Thoracic aorta (tissue), 2 donors: Measurements from ENCODE around the gene ADGRF5. TPM values are rescaled to one million over a fixed set of nuclear protein-coding genes. Genes with fewer than 3 reads are reported as not detected.

ENCODE experiments used
- ATAC-seq: fragments of 150-250 bp; one replicate; pipeline ENCODE4 v1.8.0; 2017; ENCODE audit warnings: low read depth; ENCODE audit not compliant: insufficient number of reproducible peaks, low FRiP score
- DNase-seq: peaks from one replicate; pipeline ENCODE4 v3.0.0-alpha.2; 2020; ENCODE audit warnings: low spot score
- H3K27ac ChIP-seq, 2 donors: fragments of 200-600 bp; sonication (generic); 1 replicate in 1 of 2; 2 replicates in 1 of 2; pipeline ENCODE4 v1.5.1; 2016; ENCODE audit warnings: mild to moderate bottlenecking in 2 of 2, moderate library complexity in 2 of 2
- H3K27me3 ChIP-seq: fragments of 200-600 bp; sonication (generic); replicated peaks from 2 replicates; pipeline ENCODE4 v1.6.0; 2016; ENCODE audit warnings: mild to moderate bottlenecking; ENCODE audit not compliant: insufficient read depth
- H3K36me3 ChIP-seq: fragments of 200-600 bp; sonication (generic); one replicate; pipeline ENCODE4 v1.5.1; 2016
- H3K4me1 ChIP-seq, 2 donors: fragments of 200-600 bp; sonication (generic); 1 replicate in 1 of 2; 2 replicates in 1 of 2; pipeline versions ENCODE4 v1.5.1 to v1.6.0; 2016; ENCODE audit warnings: low read depth in 2 of 2, mild to moderate bottlenecking in 1 of 2; ENCODE audit not compliant: control insufficient read depth in 1 of 2
- H3K4me3 ChIP-seq: fragments of 200-600 bp; sonication (generic); 2 replicates; pipeline ENCODE4 v1.5.1; 2016; ENCODE audit warnings: mild to moderate bottlenecking
- H3K9me3 ChIP-seq: fragments of 200-600 bp; sonication (generic); 2 replicates; pipeline ENCODE4 v1.5.1; 2016
- CTCF ChIP-seq: fragments of 200-600 bp; sonication (generic); IDR thresholded peaks from one replicate; pipeline ENCODE4 v1.5.1; 2019; ENCODE audit warnings: antibody characterized with exemption
- total RNA-seq, 2 donors: library from RNA; depleted of rRNA; stranded (reverse); fragments of >200 nt; gene quantifications; one replicate each; pipeline versions ENCODE4 v1.1.0 to v1.2.3, GENCODE V29; 2016

ADGRF5 gene
- total RNA-seq, 2 donors from 2014 or later = 13.5 to 18.1 TPM

- Histone ChIP-seq H3K4me1 (no peaks in the 10 kb centered on the region), H3K9me3 (no peaks in the 10 kb centered on the region), H3K27me3 (no peaks in the 10 kb centered on the region), H3K4me3 (no peak overlapping the region), H3K27ac (no peak overlapping the region), H3K36me3 (no peaks in the 10 kb centered on the region)
- ATAC-seq (no peak), DNase-seq (no peak)
- no peak for TF ChIP-seq CTCF
Measured at GRCh38 chr6:46876126-46876525, 45.6 kb downstream of the ADGRF5 start.

- H3K4me1 ChIP-seq = no peaks in the 10 kb centered on the region
- no peak overlapping the region for H3K27ac ChIP-seq
- no peaks in the 10 kb centered on the region for H3K9me3 ChIP-seq
- H3K36me3 ChIP-seq = no peaks in the 10 kb centered on the region
- ATAC-seq (no peak), DNase-seq (no peak)
- H3K27me3 ChIP-seq = no peaks in the 10 kb centered on the region
- TF ChIP-seq CTCF = no peak
- no peak overlapping the region for H3K4me3 ChIP-seq
Measured at GRCh38 chr6:46867411-46867810, 54.3 kb downstream of the ADGRF5 start.

GRCh38 chr6:46865221-46865620 is 56.5 kb downstream of the ADGRF5 start:
- no peaks in the 10 kb centered on the region for H3K9me3 ChIP-seq
- H3K27ac ChIP-seq = no peak overlapping the region
- DNase-seq (no peak), ATAC-seq (no peak)
- H3K27me3 ChIP-seq = no peaks in the 10 kb centered on the region
- H3K4me1 ChIP-seq = no peaks in the 10 kb centered on the region
- no peak overlapping the region for H3K4me3 ChIP-seq
- no peaks in the 10 kb centered on the region for H3K36me3 ChIP-seq
- no peak for TF ChIP-seq CTCF

- H3K27ac ChIP-seq = no peak overlapping the region
- H3K36me3 ChIP-seq = no peaks in the 10 kb centered on the region
- no peak for TF ChIP-seq CTCF
- DNase-seq (no peak), ATAC-seq (no peak)
- H3K27me3 ChIP-seq = no peaks in the 10 kb centered on the region
- no peaks in the 10 kb centered on the region for H3K4me1 ChIP-seq
- H3K4me3 ChIP-seq = no peak overlapping the region
- no peaks in the 10 kb centered on the region for H3K9me3 ChIP-seq
Measured at GRCh38 chr6:46863791-46864190, 57.9 kb downstream of the ADGRF5 start.

- no peak for TF ChIP-seq CTCF
- no peak overlapping the region for H3K27ac ChIP-seq
- no peaks in the 10 kb centered on the region for H3K36me3 ChIP-seq
- no peak overlapping the region for H3K4me3 ChIP-seq
- ATAC-seq (no peak), DNase-seq (no peak)
- no peaks in the 10 kb centered on the region for H3K4me1 ChIP-seq
- H3K27me3 ChIP-seq = no peaks in the 10 kb centered on the region
- no peaks in the 10 kb centered on the region for H3K9me3 ChIP-seq
Measured at GRCh38 chr6:46862381-46862780, 59.4 kb downstream of the ADGRF5 start.
